ENCODE results near the gene SLC19A2. TPM values are rescaled to one million over a fixed set of nuclear protein-coding genes. Genes with fewer than 3 reads are reported as not detected.

Gene SLC19A2
- total and polyA plus RNA-seq, 2 of the 13 experiments (the other 11 are each of a cell fraction or from before 2014, with no cell fraction given) = 30.4 to 56.0 TPM

DNA sequence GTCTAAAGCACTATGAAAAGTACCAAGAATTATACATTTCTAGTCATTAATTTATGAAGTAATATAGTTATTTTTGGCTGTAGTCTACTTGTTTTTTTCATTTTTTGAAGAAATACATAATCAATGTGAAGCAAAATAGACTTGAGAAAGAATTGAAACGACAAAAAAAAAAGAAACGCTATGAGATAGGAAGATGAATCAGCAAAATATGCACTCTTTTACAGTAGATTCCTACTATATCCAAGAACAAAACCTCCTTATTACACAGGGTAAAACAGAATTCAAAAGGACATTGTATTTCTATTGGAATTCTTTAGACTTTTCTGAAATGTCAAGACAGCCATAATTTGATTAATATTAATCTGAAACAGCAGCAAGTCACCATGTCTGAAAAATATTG lies 32.8 kb downstream of the SLC19A2 start:
- Histone ChIP-seq H2AFZ (ENCODE audit: low read length) (no peak overlapping the region), H3K36me3 (replicated peaks in 1 of 2; ENCODE audit: control insufficient read depth in 1 of 2, insufficient read depth in 2 of 2, low read length in 2 of 2) (no peaks in the 10 kb centered on the region), H3K27ac (ENCODE audit: extremely low read length, insufficient read depth, low read length) (no peak overlapping the region), H3K4me2 (ENCODE audit: low read depth, low read length) (no peak overlapping the region), H3K79me2 (ENCODE audit: insufficient read depth, low read length) (no peaks in the 10 kb centered on the region), H3K9me3 (ENCODE audit: low read length) (peaks cover 12% of the 10 kb centered on the region), H3K4me3 (replicated peaks in 1 of 3; ENCODE audit: insufficient read depth in 1 of 3, low read depth in 2 of 3, low read length in 3 of 3) (no peak overlapping the region), H3K9ac (ENCODE audit: insufficient read depth, low read depth, low read length) (no peak overlapping the region), H3K27me3 (ENCODE audit: control insufficient read depth in 1 of 2, insufficient read depth in 2 of 2, low read length in 2 of 2) (no peaks in the 10 kb centered on the region), H4K20me1 (ENCODE audit: insufficient read depth, low read length) (no peaks in the 10 kb centered on the region), H3K4me1 (ENCODE audit: insufficient read depth, low read length) (no peaks in the 10 kb centered on the region)
- no peak for FAIRE-seq
- intact Hi-C loops (cut with micrococcal nuclease; ENCODE audit: unreplicated experiment) = no loop called here
- POLR2A ChIA-PET = no interaction called here
- DNase-seq (ENCODE audit: low spot score) = no peak
- in situ Hi-C loops (cut with HindIII; ENCODE audit: extremely low pct_ligation_motif_present, low pct_unique_long_range_greater_than_20kb) = no loop called here
- no TSS peak for BruUV-seq (replicated peaks)
- ATAC-seq = no peak
- 58% methylated on average over 2 of the region's 2 CpGs for WGBS (ENCODE audit: low lambda C conversion rate)
- CTCF ChIA-PET (ENCODE audit: low intra/inter-chr PET ratio, low total read pairs) = no interaction called here
- TF ChIP-seq, protein P1, sequence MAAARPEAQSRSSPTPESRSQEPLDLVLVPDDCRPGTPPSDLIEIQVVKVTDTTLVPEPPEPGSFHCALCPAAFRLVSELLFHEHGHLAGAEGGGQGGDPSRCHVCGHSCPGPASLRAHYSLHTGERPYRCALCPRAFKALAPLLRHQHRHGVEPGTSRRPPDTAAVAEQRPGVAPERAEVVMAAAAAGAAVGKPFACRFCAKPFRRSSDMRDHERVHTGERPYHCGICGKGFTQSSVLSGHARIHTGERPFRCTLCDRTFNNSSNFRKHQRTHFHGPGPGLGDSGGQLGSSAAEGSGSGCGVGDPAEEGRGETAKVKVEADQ (CRISPR knock-in tag; IDR thresholded peaks at IDR 0.05; ENCODE audit: borderline replicate concordance) = no peak
- TF ChIP-seq MAFK (conservative IDR thresholded peaks at IDR 0.05 in 1 of 2, IDR thresholded peaks at IDR 0.05 in 1 of 2; ENCODE audit: low read length in 2 of 2) = peak in 1 of 2 experiments; percentile 39; a peak in 2 of 4 replicates

DNA sequence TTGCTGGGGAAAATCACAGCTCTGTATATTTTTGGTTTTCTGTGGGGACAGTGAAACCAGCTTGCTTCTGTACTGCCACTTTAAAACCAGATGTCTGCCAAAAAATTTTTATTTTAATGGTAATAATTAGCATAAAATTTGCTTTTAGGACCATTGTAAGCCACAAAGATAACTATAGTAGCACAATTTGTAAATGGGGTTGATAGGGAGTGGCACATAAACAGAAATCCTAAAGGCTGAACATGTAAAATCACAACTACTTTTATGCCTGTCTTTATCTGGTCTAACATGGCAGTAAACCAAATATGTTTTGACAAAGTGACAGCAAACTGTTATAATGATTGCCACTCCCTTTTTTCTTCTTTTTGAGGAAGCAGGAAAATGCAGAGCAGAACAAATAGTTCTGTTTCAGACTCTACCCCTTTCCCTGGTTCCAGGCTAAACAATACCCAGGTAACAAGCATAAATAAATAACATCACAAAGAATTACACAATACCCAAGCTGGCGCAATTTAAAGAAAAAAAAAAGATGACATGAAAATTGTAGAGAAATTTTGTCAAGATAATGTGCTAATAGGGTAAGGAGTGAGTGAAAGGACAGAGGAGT lies 34.4 kb downstream of the SLC19A2 start:
- POLR2A ChIA-PET = no interaction called here

More for the DNA sequence above, 34.4 kb downstream of the SLC19A2 start:
- no peaks in the 10 kb centered on the region for H3K9me3 ChIP-seq (ENCODE audit: low read length)
- no peak overlapping the region for H3K4me2 ChIP-seq (ENCODE audit: low read depth, low read length)
- no peak for FAIRE-seq
- no peak for DNase-seq (ENCODE audit: low spot score)
- intact Hi-C loops (cut with micrococcal nuclease; ENCODE audit: unreplicated experiment) (no loop called here), in situ Hi-C loops (cut with HindIII; ENCODE audit: extremely low pct_ligation_motif_present, low pct_unique_long_range_greater_than_20kb) (no loop called here)
- no peaks in the 10 kb centered on the region for H3K36me3 ChIP-seq (replicated peaks in 1 of 2; ENCODE audit: control insufficient read depth in 1 of 2, insufficient read depth in 2 of 2, low read length in 2 of 2)
- no peaks in the 10 kb centered on the region for H3K79me2 ChIP-seq (ENCODE audit: insufficient read depth, low read length)
- TF ChIP-seq ONECUT2 (CRISPR knock-in tag; IDR thresholded peaks at IDR 0.05) = no peak
- 0 out of 2 replicates have a peak, but pooled peaks have one; percentile 14 for TF ChIP-seq CEBPB (IDR thresholded peaks at IDR 0.05; ENCODE audit: borderline replicate concordance, low read depth, low read length)
- no peak overlapping the region for H2AFZ ChIP-seq (ENCODE audit: low read length)
- 3% methylated on average over 1 of the region's 1 CpG for WGBS (ENCODE audit: low lambda C conversion rate)
- H3K4me1 ChIP-seq (ENCODE audit: insufficient read depth, low read length) = no peaks in the 10 kb centered on the region
- no peak overlapping the region for H3K9ac ChIP-seq (ENCODE audit: insufficient read depth, low read depth, low read length)
- H4K20me1 ChIP-seq (ENCODE audit: insufficient read depth, low read length) = no peaks in the 10 kb centered on the region
- no peak overlapping the region for H3K27ac ChIP-seq (ENCODE audit: extremely low read length, insufficient read depth, low read length)
- H3K27me3 ChIP-seq (ENCODE audit: control insufficient read depth in 1 of 2, insufficient read depth in 2 of 2, low read length in 2 of 2) = no peaks in the 10 kb centered on the region
- CTCF ChIA-PET (ENCODE audit: low intra/inter-chr PET ratio, low total read pairs) = no interaction called here
- ATAC-seq = no peak
- no peak overlapping the region for H3K4me3 ChIP-seq (replicated peaks in 1 of 3; ENCODE audit: insufficient read depth in 1 of 3, low read depth in 2 of 3, low read length in 3 of 3)
- no TSS peak for BruUV-seq (replicated peaks)

All from HepG2 (cell line).